Caco-2 (cell line): ENCODE measurements around the gene PIH1D1. TPM values are rescaled to one million over a fixed set of nuclear protein-coding genes. Genes with fewer than 3 reads are reported as not detected.

Experiments used
- BruUV-seq: library from RNA; stranded (reverse); fragments of 400-500 nt; replicated peaks from 2 replicates; lab custom pipeline; 2021; lab: Mats Ljungman, UMichigan
- CTCF ChIA-PET: fragments of 300-600 bp; sonication (Branson Sonifier 250); formaldehyde crosslinking; loops from one replicate; lab custom pipeline; 2022; ENCODE audit warnings: antibody characterized with exemption; lab: Charles Lee
- POLR2A ChIA-PET: fragments of 300-600 bp; sonication (Branson Sonifier 250); formaldehyde crosslinking; loops from one replicate; lab custom pipeline; 2022; ENCODE audit warnings: antibody characterized with exemption; lab: Charles Lee
- DNase-seq, 2 experiments: peaks; one replicate each; pipeline versions ENCODE4 v3.0.0 to v3.0.0-alpha.2; 2020 to 2022
- H3K27me3 ChIP-seq: replicated peaks from 2 replicates; pipeline ENCODE4 v1.6.0; 2011; ENCODE audit warnings: low read length; ENCODE audit not compliant: control insufficient read depth, insufficient read depth
- H3K36me3 ChIP-seq: 2 replicates; pipeline ENCODE4 v1.5.1; 2011; ENCODE audit warnings: low read length; ENCODE audit not compliant: control insufficient read depth, insufficient read depth
- H3K4me1 ChIP-seq: fragments of 250-450 bp; sonication (Bioruptor Pico); 2 replicates; pipeline ENCODE4 v1.5.1; 2020; ENCODE audit warnings: mild to moderate bottlenecking
- H3K4me3 ChIP-seq: 2 replicates; pipeline ENCODE4 v1.5.1; 2011; ENCODE audit warnings: low read depth, mild to moderate bottlenecking, control low read depth, low read length
- H3K9me3 ChIP-seq: fragments of 250-450 bp; sonication (Bioruptor Pico); 2 replicates; pipeline ENCODE4 v1.5.1; 2020; ENCODE audit warnings: mild to moderate bottlenecking, moderate library complexity
- H3K27ac Mint-ChIP-seq: one replicate; pipeline ENCODE4 v1.8.0; 2022; ENCODE audit warnings: mixed read lengths; ENCODE audit not compliant: unreplicated experiment
- H3K27me3 Mint-ChIP-seq: one replicate; pipeline ENCODE4 v1.8.0; 2022; ENCODE audit warnings: mixed read lengths; ENCODE audit not compliant: insufficient read depth, unreplicated experiment
- H3K36me3 Mint-ChIP-seq: one replicate; pipeline ENCODE4 v1.8.0; 2022; ENCODE audit warnings: mild to moderate bottlenecking, mixed read lengths; ENCODE audit not compliant: insufficient read depth, unreplicated experiment
- H3K4me1 Mint-ChIP-seq: one replicate; pipeline ENCODE4 v1.8.0; 2022; ENCODE audit warnings: low read depth, mixed read lengths; ENCODE audit not compliant: unreplicated experiment
- H3K4me3 Mint-ChIP-seq: one replicate; pipeline ENCODE4 v1.8.0; 2022; ENCODE audit warnings: mild to moderate bottlenecking, moderate library complexity, mixed read lengths; ENCODE audit not compliant: unreplicated experiment
- H3K9me3 Mint-ChIP-seq: one replicate; pipeline ENCODE4 v1.8.0; 2022; ENCODE audit warnings: mixed read lengths; ENCODE audit not compliant: unreplicated experiment
- intact Hi-C: fragments of 100-400 bp; cut with micrococcal nuclease; formaldehyde crosslinking; loops from one replicate; pipeline ENCODE4 v1.10.0; 2022; ENCODE audit not compliant: unreplicated experiment
- total RNA-seq: library from RNA; stranded (reverse); gene quantifications from 2 replicates; pipeline ENCODE4 v1.2.3, GENCODE V29; 2022
- TF ChIP-seq, protein P1 (sequence below), 2 experiments: fragments of 200-600 bp in 1 of 2; IDR thresholded peaks; 1 replicate in 1 of 2; 2 replicates in 1 of 2; pipeline versions ENCODE4 v1.5.1 to v1.8.0; 2011 to 2022; ENCODE audit warnings: antibody characterized with exemption in 1 of 2, control low read depth in 1 of 2, inconsistent platforms in 1 of 2, low read depth in 1 of 2, low read length in 1 of 2, mild to moderate bottlenecking in 1 of 2, moderate library complexity in 1 of 2; ENCODE audit not compliant: insufficient read depth in 1 of 2, severe bottlenecking in 1 of 2, unreplicated experiment in 1 of 2

Gene PIH1D1
- total RNA-seq, 1 experiment from 2014 or later: 150 TPM

DNA sequence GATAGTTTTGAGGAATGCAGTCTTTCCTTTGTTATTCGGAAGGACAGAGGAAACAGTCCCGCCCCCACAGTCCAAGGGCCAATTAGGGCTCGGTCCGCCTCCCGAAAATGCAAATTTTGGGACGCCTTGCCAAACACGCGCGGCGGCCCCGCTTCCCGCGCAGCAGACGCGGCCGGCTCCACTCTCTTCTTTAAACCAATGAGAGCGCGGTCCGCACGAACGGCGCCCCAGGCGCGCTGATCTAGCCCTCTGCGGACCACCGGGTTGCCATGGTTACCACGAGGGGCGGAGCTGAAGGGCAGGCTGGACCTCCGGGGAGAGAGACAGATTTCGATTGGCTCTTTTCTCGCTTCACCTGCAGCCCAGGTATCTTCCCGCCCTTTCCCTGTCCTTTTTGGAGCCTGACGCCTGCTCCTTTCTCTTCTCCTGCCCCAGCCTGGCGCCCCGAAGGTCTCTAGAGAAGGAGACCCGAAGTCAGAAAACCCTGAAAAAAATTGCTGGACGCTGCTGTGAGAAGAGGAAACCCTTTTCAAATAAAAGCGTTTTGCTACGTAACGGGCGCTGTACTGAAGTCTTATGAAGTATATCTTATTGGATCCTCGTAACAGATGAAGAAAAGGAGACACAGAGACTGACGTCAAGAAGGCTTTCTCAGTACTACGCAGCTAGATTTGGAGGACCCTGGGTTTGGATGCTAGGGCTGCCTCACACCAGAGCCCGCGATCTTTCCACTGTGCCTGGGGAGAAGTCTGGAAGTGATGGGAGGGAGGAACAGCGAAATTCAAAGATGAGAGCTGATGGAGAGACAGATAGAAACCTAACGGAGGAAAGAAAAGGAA, 30.4 kb downstream of the PIH1D1 start:
- Mint-ChIP-seq H3K4me3 (peak overlapping the region; percentile 39), H3K27me3 (peaks cover 55% of the 10 kb centered on the region), H3K4me1 (peaks cover 26% of the 10 kb centered on the region), H3K27ac (no peak overlapping the region), H3K9me3 (no peaks in the 10 kb centered on the region), H3K36me3 (peaks cover 6% of the 10 kb centered on the region)
- peak overlapping the region; percentile 32 for H3K4me3 ChIP-seq
- BruUV-seq: no TSS peak
- peaks cover 27% of the 10 kb centered on the region for H3K4me1 ChIP-seq
- peak; percentile 87 for DNase-seq
- TF ChIP-seq, protein P1, sequence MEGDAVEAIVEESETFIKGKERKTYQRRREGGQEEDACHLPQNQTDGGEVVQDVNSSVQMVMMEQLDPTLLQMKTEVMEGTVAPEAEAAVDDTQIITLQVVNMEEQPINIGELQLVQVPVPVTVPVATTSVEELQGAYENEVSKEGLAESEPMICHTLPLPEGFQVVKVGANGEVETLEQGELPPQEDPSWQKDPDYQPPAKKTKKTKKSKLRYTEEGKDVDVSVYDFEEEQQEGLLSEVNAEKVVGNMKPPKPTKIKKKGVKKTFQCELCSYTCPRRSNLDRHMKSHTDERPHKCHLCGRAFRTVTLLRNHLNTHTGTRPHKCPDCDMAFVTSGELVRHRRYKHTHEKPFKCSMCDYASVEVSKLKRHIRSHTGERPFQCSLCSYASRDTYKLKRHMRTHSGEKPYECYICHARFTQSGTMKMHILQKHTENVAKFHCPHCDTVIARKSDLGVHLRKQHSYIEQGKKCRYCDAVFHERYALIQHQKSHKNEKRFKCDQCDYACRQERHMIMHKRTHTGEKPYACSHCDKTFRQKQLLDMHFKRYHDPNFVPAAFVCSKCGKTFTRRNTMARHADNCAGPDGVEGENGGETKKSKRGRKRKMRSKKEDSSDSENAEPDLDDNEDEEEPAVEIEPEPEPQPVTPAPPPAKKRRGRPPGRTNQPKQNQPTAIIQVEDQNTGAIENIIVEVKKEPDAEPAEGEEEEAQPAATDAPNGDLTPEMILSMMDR (IDR thresholded peaks at IDR 0.05; ENCODE audit: insufficient read depth in 1 of 2, low read depth in 1 of 2, low read length in 1 of 2, severe bottlenecking in 1 of 2, unreplicated experiment in 1 of 2): no peak
- intact Hi-C loops: no loop called here
- H3K9me3 ChIP-seq: no peaks in the 10 kb centered on the region
- no peaks in the 10 kb centered on the region for H3K36me3 ChIP-seq
- peaks cover 2% of the 10 kb centered on the region; the same call in 1 of the 2 replicates for H3K27me3 ChIP-seq
- POLR2A ChIA-PET: no interaction called here
- CTCF ChIA-PET: no interaction called here

DNA sequence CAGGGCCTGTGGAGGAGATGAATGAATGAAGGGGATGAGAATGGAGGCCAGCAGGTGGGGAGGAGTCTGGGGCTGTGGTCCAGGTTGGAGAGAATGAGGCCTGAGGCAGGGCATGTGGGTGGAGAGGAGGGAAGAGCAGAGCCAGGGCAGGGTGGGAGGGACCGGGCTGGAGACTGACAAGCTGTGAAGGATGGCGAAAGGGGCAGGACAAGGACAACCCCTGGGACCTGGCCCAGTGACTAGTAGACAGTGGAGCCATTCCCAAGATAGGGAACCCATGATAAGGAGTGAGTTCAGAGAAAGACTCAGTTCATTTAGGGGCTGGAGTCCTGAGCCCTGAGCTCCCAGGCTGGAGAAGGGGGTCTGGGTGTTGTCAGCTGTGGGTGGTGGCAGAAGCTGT, 31.4 kb downstream of the PIH1D1 start:
- POLR2A ChIA-PET: no interaction called here
- BruUV-seq: no TSS peak
- Mint-ChIP-seq H3K4me3 (no peak overlapping the region), H3K9me3 (no peaks in the 10 kb centered on the region), H3K36me3 (peaks cover 6% of the 10 kb centered on the region), H3K27ac (no peak overlapping the region), H3K4me1 (peaks cover 15% of the 10 kb centered on the region), H3K27me3 (peaks cover 45% of the 10 kb centered on the region)
- DNase-seq: no peak
- no peaks in the 10 kb centered on the region for H3K36me3 ChIP-seq
- TF ChIP-seq, protein P1 (IDR thresholded peaks at IDR 0.05; ENCODE audit: insufficient read depth in 1 of 2, low read depth in 1 of 2, low read length in 1 of 2, severe bottlenecking in 1 of 2, unreplicated experiment in 1 of 2): no peak
- no peaks in the 10 kb centered on the region for H3K9me3 ChIP-seq
- no peak overlapping the region for H3K4me3 ChIP-seq
- intact Hi-C loops: no loop called here
- peaks cover 24% of the 10 kb centered on the region for H3K4me1 ChIP-seq
- peaks cover 2% of the 10 kb centered on the region; the same call in 1 of the 2 replicates for H3K27me3 ChIP-seq
- CTCF ChIA-PET: no interaction called here

DNA sequence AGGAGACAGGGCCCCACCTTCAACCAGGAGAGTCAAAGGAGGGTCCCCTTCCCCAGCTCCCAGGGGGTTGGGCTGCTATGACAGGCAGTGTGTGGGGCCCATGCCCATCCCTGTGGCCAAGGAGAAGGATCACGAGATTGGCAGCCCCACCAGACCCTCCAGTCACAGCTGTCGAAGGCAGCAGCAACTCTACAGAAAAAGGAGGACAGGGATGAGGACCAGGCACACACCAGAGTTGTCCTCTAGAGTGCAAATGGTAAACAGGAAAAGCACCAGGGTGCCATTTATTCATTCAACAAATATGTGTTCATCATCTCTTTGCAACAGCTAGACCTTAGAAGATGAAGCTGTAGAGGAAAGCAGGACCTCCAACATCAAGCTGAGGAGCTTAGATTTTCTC, 32.4 kb downstream of the PIH1D1 start:
- no TSS peak for BruUV-seq
- Mint-ChIP-seq H3K27ac (no peak overlapping the region), H3K36me3 (peaks cover 6% of the 10 kb centered on the region), H3K4me1 (peaks cover 15% of the 10 kb centered on the region), H3K4me3 (no peak overlapping the region), H3K9me3 (no peaks in the 10 kb centered on the region), H3K27me3 (peaks cover 37% of the 10 kb centered on the region)
- Histone ChIP-seq H3K27me3 (peaks cover 2% of the 10 kb centered on the region; the same call in 1 of the 2 replicates), H3K9me3 (no peaks in the 10 kb centered on the region), H3K4me1 (peaks cover 24% of the 10 kb centered on the region), H3K36me3 (no peaks in the 10 kb centered on the region), H3K4me3 (no peak overlapping the region)
- no peak for DNase-seq
- intact Hi-C loops: no loop called here
- CTCF ChIA-PET: interaction anchor here (0.6 kb wide), 1 partner anchor 33 kb away, joined by 5 read pairs; no protein-coding TSS in a partner anchor
- POLR2A ChIA-PET: no interaction called here
- TF ChIP-seq, protein P1 (IDR thresholded peaks at IDR 0.05; ENCODE audit: insufficient read depth in 1 of 2, low read depth in 1 of 2, low read length in 1 of 2, severe bottlenecking in 1 of 2, unreplicated experiment in 1 of 2): no peak
